Stimulated activated CD4-positive, alpha-beta T cell treated with anti-CD3 and anti-CD28 coated beads, Interleukin-4, amount 100 ng/mL, for 1 hour (primary cell): ENCODE data around the gene CAPN5.
A peak's percentile ranks its signal among the peaks of the same experiment; 100 is the strongest.

Experiments
- DNase-seq: peaks from one replicate; pipeline ENCODE4 v3.0.0-alpha.2; 2020

CAPN5 gene

GRCh38 chr11:77121876-77122575 is 55.3 kb downstream of the CAPN5 start:
- DNase-seq, result no peak

- no peak for DNase-seq
These were observed 55.9 kb downstream of the CAPN5 start for GRCh38 chr11:77122576-77123212.

- no peak for DNase-seq
These were observed 56.8 kb downstream of the CAPN5 start for GRCh38 chr11:77123591-77123990.

- DNase-seq, result no peak
These were observed 57.3 kb downstream of the CAPN5 start for GRCh38 chr11:77124041-77124440.

DNA sequence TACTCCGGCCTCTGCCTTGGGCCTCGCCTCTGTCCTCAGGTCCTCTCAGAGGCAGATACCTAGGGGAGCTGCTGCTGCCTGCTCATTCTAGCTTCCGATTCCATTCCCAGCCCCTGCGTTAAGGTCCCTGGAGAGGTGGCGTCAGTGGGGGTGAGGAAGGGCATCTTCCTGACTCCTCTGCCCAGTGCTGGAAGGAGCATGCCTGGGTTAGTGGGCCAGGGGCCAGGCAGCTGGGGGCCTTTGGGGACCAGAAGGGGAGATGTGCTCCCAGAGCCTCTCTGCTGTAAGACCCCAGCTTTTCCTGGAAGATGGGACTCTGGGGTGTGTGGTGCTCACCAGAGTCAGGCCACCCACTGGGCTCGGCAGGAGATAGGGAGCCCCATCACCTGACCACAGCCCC is 57.7 kb downstream of the CAPN5 start:
- no peak for DNase-seq

DNA sequence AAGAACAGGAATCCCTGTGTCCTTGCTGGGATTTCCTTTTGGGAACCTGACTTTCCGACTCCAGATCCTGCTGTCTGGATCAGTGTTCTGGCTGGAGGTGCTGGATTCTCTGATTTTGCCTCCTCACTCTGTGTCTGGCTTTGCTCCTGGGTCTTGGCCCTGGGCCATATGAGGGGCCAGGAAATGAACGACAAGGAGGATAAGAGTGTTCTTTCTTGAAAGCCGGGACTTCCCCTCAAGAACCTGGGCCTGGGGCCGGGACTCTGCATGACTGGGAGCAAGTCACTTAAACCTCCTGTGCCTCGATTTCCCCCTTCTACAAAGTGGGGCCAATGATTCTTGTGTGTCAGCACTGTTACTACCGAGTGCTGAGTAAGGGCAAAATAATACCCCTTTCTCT is 58.4 kb downstream of the CAPN5 start:
- no peak for DNase-seq

DNA sequence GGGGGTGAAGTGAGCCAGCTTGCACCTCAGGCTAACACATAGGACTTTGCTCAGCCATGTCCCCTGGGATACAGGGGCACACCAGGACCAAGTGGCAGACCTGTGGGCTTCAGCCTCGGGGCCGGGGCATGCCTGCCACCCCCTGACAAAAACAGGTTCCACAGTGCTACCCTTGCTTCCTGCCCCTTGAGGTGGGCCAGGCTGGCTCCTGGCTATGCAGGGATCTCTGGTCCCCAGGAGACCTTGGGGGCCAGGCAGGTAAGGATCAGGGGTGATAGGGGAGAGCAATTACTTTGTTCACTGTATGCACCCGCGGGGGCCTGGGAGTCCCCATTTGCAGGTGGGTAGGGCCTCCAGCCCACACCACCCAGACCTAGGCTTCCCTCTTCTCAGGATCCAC is 58.9 kb downstream of the CAPN5 start:
- DNase-seq, result no peak

DNA sequence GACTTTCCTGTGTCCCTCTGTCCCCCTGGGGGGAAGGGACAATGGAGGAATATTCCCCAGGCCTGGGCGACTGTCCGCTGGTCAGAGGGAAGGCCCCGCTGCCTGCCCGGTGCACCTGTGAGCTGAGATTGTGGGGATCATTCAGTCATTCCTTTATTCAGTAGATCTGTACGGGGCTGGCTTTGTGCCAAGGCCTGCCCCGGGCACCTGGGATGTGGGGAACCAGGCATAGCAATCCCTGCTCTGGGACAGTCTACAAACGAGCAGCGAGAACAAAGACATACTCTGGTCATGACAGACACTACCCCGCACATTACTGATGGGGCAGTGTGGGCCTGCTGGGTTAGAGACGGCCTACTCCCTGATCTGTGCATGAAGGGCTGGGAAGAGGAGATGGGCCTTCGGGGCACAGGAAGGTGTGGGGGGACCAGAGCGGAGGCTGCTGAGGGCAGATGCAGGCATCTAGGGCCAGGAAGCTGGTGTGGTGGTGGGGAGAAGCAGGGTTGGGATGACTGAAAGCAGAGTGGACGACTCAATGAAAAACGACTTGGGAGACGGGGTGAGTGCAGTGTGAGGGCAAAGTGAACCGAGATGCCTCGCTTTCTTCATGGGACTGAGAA is 59.5 kb downstream of the CAPN5 start:
- DNase-seq, result no peak

DNA sequence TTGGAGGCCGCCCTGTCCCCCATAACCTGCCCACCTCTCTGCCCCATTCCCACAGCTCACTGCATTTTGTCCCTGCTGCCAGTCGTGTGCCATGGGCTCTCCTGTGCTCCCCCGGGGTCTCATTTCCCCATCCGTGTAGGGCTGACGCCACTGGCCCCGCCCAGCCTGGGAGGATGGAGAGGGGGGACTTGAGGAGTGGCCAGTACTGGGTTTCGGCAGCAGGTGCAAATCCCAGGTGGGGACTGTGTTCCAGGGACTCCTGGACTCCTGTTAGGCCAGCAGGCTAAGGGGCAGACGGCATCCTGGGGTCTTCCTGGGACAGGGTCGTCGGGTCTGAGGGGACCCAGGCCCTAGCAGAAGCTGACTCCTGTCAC is 60.1 kb downstream of the CAPN5 start:
- no peak for DNase-seq

GRCh38 chr11:77127235-77127911 is 60.6 kb downstream of the CAPN5 start:
- DNase-seq, result peak; percentile 65

- DNase-seq, result no peak
These were observed 61.3 kb downstream of the CAPN5 start, which contains the start of gene MYO7A for GRCh38 chr11:77127920-77128691. TSS of gene MYO7A (plus strand) at chr11:77128246. CDS start at chr11:77130635, 2,389 bp downstream.

GRCh38 chr11:77129069-77129841 is 62.5 kb downstream of the CAPN5 start:
- DNase-seq, result no peak

DNA sequence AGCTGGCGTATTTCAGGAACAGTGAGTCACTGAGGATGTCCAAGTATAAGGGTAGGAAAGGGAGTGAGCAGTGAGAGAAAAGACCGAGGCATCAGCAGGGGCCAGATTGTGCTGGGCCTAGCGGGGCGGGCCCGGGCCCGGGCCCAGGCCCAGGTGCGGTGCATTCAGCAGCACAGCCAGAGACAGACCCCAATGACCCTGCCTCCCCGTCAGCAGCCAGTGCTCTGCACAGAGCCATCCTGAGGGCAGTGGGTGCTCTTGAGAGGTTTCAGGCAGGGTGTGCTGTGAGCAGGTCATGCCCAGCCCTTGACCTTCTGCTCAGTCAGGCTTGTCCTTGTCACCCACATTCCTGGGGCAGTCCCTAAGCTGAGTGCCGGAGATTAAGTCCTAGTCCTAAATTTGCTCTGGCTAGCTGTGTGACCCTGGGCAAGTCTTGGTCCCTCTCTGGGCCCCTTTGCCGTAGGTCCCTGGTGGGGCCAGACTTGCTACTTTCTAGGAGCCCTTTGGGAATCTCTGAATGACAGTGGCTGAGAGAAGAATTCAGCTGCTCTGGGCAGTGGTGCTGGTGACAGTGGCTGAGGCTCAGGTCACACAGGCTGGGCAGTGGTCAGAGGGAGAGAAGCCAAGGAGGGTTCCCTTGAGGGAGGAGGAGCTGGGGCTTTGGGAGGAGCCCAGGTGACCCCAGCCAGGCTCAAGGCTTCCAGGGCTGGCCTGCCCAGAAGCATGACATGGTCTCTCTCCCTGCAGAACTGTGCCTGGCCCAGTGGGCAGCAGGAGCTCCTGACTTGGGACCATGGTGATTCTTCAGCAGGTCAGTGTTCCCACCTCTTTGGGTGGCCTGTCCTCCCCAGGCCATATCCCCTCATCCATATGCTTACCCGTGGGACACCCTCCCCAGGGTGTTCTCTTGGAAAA is 63.3 kb downstream of the CAPN5 start:
- no peak for DNase-seq

GRCh38 chr11:77130763-77131513 is 64.2 kb downstream of the CAPN5 start:
- no peak for DNase-seq

GRCh38 chr11:77131560-77131959 is 64.8 kb downstream of the CAPN5 start:
- no peak for DNase-seq

DNA sequence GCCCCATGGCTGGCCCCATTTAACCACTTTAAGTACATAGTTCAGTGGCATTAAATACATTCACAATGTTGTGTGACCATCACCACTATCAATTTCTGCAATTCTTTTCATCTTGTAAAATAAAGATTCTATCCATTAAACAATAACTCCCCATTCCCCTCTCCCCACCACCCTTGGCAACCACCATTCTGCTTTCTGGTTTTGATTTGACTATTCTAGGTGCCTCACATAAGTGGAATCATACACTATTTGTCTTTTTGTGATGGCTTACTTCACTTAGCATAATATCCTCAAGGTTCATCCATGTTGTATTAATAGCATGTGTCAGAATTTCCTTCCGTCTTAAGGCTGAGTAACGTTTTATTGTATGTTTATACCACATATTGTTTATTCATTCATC is 68.3 kb downstream of the CAPN5 start:
- DNase-seq, result no peak

DNA sequence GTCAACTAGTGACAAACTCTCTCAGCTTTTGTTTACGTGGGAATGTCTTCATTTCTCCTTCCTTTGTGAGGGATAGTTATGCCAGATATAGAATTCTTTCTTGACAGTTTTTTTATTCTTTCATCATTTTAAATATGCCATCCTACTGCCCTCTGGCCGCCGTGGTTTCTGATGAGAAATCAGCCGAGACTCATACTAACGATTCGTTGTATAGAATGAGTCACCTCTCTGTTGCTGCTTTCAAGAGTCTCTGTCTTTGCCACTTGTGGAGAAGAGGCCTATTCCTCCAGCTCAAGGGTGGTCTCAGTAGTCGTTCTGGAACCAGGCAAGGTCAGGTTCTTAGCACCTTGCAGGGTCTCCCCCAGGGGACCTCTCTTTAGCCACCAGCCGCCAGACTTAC is 69.3 kb downstream of the CAPN5 start:
- no peak for DNase-seq

DNA sequence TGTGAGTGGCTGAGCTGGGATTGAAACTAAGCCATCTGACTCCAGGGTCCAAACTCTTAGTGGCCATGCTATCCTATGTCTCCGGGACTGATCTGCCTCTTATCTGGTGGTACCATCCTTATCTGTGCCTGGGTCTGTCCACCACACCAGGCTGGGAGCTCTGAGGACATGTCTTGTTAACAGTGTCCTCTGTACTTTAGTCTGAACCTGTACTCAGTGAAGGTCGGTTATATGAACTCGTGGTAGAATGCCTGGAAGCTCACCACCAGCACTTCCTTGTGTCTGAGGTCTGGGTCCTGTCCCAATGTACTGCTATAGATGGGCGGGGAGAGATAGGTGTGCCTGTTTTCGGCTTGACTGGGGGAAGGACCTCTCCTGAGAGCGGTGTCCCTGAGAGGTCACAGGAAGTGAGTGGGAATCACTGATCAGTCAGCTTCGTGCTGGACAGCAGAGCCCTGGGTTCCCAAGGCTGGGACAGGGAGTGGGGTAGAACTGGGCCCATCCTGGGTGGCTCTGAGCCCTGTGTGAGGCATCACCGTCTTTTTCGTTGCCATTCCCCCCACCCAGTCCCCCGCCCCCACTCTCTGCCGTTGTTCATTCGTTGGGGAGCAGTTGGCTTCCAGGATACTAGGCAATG is 70.1 kb downstream of the CAPN5 start:
- no peak for DNase-seq

- DNase-seq, result no peak
These were observed 70.7 kb downstream of the CAPN5 start for GRCh38 chr11:77137421-77137820.
